A673 (cell line): ENCODE data around the gene SCRG1. TPM values are rescaled to one million over a fixed set of nuclear protein-coding genes. Genes with fewer than 3 reads are reported as not detected.

Experiments
- BruUV-seq: library from RNA; stranded (reverse); fragments of 400-500 nt; replicated peaks from 2 replicates; lab custom pipeline; 2021; lab: Mats Ljungman, UMichigan
- CTCF ChIA-PET: fragments of 300-600 bp; sonication (Branson Sonifier 250); formaldehyde crosslinking; loops from one replicate; lab custom pipeline; 2022; ENCODE audit warnings: antibody characterized with exemption; lab: Charles Lee
- POLR2A ChIA-PET: fragments of 300-600 bp; sonication (Branson Sonifier 250); formaldehyde crosslinking; loops from one replicate; lab custom pipeline; 2022; ENCODE audit warnings: antibody characterized with exemption; ENCODE audit not compliant: low non-redundant PET; lab: Charles Lee
- DNase-seq: peaks from one replicate; pipeline ENCODE4 v3.0.0-alpha.2; 2015; ENCODE audit warnings: low spot score
- H3K27ac ChIP-seq: fragments of 200-600 bp; sonication (generic); 2 replicates; pipeline ENCODE4 v1.5.1; 2016; ENCODE audit warnings: mixed run types, low read depth, mild to moderate bottlenecking, mixed read lengths, antibody characterized with exemption, low read length; ENCODE audit not compliant: poor library complexity, severe bottlenecking
- H3K27me3 ChIP-seq: fragments of 200-600 bp; sonication (generic); replicated peaks from 2 replicates; pipeline ENCODE4 v1.6.1; 2017; ENCODE audit warnings: mixed run types, low read depth, mild to moderate bottlenecking, mixed read lengths, antibody characterized with exemption, low read length; ENCODE audit not compliant: insufficient read depth, poor library complexity
- H3K36me3 ChIP-seq: fragments of 200-600 bp; sonication (generic); 2 replicates; pipeline ENCODE4 v1.6.1; 2016; ENCODE audit warnings: mixed run types, mild to moderate bottlenecking, mixed read lengths, antibody characterized with exemption, low read length; ENCODE audit not compliant: insufficient read depth, poor library complexity, severe bottlenecking
- H3K4me1 ChIP-seq: fragments of 200-600 bp; sonication (generic); 2 replicates; pipeline ENCODE4 v1.6.1; 2017; ENCODE audit warnings: mixed run types, mild to moderate bottlenecking, mixed read lengths, antibody characterized with exemption, low read length; ENCODE audit not compliant: insufficient read depth, poor library complexity, severe bottlenecking
- H3K4me3 ChIP-seq: fragments of 200-600 bp; sonication (generic); 2 replicates; pipeline ENCODE4 v1.5.1; 2016; ENCODE audit warnings: low read depth, mixed run types, mild to moderate bottlenecking, mixed read lengths, low read length; ENCODE audit not compliant: poor library complexity, severe bottlenecking
- H3K9me3 ChIP-seq: fragments of 200-600 bp; sonication (generic); 2 replicates; pipeline ENCODE4 v1.6.1; 2016; ENCODE audit warnings: mixed run types, low read depth, mild to moderate bottlenecking, mixed read lengths, antibody characterized with exemption, low read length; ENCODE audit not compliant: poor library complexity, severe bottlenecking
- EZH2 ChIP-seq: fragments of 200-600 bp; sonication (generic); IDR thresholded peaks from 2 replicates; pipeline ENCODE4 v1.6.1; 2017; ENCODE audit warnings: borderline replicate concordance, low read depth, mild to moderate bottlenecking, mixed read lengths, antibody characterized with exemption, low read length; ENCODE audit not compliant: poor library complexity, severe bottlenecking
- intact Hi-C: fragments of 100-400 bp; cut with micrococcal nuclease; formaldehyde crosslinking; loops from one replicate; pipeline ENCODE4 v1.10.0; 2022; ENCODE audit not compliant: unreplicated experiment
- total RNA-seq: library from RNA; stranded (reverse); gene quantifications from 2 replicates; pipeline ENCODE4 v1.2.3, GENCODE V29; 2021
- TF ChIP-seq, protein P1 (sequence below): fragments of 300-800, 200-600 bp; sonication (generic); conservative IDR thresholded peaks from 2 replicates; pipeline ENCODE4 v1.5.1; 2017; ENCODE audit warnings: low read depth, mild to moderate bottlenecking, antibody characterized with exemption, low read length, moderate library complexity, mixed read lengths

Gene SCRG1
- total RNA-seq, 1 experiment from 2014 or later: 0.09 TPM

DNA sequence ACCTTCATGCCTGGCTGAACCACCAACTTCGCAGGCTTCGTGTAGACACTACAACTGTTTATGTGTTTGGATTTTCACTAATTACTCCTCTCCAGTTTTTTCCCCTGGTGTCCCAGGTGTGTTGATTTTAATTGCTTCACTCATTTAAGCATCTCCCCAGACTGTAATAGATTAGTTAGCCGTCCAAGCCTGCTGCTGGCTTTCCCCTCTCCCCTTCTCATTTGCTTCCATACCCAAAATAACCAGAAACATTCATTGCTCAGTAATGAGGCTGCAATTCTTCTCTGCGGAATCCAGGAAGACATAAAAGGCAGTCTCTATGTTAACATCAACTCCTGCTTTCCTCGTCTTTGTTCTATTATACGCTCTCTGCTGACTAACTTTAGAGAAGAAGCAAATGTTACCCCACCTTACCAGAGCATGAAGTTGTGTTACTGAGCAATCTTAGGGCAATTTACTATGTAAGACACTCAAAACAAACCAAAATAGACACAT, 37.9 kb upstream of the SCRG1 start:
- H3K36me3 ChIP-seq: no peaks in the 10 kb centered on the region
- intact Hi-C loops: no loop called here
- POLR2A ChIA-PET: no interaction called here
- H3K9me3 ChIP-seq: peaks cover 5% of the 10 kb centered on the region
- H3K4me3 ChIP-seq: no peak overlapping the region
- H3K27ac ChIP-seq: no peak overlapping the region
- CTCF ChIA-PET: no interaction called here
- no peaks in the 10 kb centered on the region for H3K4me1 ChIP-seq
- no peaks in the 10 kb centered on the region for H3K27me3 ChIP-seq
- DNase-seq: no peak
- TF ChIP-seq, protein P1, sequence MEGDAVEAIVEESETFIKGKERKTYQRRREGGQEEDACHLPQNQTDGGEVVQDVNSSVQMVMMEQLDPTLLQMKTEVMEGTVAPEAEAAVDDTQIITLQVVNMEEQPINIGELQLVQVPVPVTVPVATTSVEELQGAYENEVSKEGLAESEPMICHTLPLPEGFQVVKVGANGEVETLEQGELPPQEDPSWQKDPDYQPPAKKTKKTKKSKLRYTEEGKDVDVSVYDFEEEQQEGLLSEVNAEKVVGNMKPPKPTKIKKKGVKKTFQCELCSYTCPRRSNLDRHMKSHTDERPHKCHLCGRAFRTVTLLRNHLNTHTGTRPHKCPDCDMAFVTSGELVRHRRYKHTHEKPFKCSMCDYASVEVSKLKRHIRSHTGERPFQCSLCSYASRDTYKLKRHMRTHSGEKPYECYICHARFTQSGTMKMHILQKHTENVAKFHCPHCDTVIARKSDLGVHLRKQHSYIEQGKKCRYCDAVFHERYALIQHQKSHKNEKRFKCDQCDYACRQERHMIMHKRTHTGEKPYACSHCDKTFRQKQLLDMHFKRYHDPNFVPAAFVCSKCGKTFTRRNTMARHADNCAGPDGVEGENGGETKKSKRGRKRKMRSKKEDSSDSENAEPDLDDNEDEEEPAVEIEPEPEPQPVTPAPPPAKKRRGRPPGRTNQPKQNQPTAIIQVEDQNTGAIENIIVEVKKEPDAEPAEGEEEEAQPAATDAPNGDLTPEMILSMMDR: no peak
- no peak for TF ChIP-seq EZH2
- no TSS peak for BruUV-seq

DNA sequence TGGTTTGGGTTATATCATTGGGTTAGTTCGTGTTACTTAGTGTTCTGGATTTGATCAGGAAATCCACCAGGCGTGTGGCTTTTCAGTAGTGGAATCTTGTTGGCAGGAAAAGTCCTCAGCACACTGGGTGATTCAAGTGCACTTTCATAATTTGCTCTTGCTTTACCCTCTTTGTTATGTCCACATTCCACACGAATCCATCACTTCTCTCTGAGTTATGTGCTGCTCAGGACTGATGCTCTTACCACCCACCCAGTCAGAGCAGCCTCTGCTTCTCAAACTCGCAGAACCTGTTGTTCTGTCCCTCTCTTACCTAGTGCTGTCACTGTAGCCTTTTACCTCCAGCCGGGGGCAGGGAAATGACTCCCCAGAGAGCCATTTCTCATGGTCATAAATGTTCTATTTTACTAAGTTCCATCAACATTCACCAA, 37.2 kb upstream of the SCRG1 start:
- ChIA-PET CTCF (no interaction called here), POLR2A (no interaction called here)
- intact Hi-C loops: no loop called here
- H3K27me3 ChIP-seq: no peaks in the 10 kb centered on the region
- H3K4me1 ChIP-seq: no peaks in the 10 kb centered on the region
- no peak overlapping the region for H3K4me3 ChIP-seq
- DNase-seq: peak; percentile 15
- H3K9me3 ChIP-seq: peaks cover 5% of the 10 kb centered on the region
- no TSS peak for BruUV-seq
- no peaks in the 10 kb centered on the region for H3K36me3 ChIP-seq
- H3K27ac ChIP-seq: no peak overlapping the region
- TF ChIP-seq, protein P1: no peak
- no peak for TF ChIP-seq EZH2

DNA sequence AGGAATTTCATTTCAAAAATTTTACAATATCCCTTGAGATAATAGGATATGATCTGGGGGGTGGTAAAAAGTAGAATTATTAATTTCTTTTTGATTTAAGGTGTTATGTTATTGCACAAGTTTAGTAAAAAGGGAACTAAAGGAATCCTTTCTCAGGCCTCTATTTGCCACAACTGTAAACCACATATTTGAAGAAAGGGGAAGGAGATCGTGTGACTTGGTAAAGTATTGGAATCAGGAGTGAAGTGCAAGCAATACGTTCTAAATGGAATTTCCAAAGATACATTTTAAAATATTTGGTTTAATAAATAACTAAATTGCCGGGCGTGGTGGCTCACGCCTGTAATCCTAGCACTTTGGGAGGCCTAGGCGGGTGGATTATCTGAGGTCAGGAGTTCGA, 35.3 kb upstream of the SCRG1 start:
- Histone ChIP-seq H3K4me3 (no peak overlapping the region), H3K27ac (no peak overlapping the region), H3K9me3 (peaks cover 5% of the 10 kb centered on the region), H3K4me1 (no peaks in the 10 kb centered on the region), H3K27me3 (no peaks in the 10 kb centered on the region), H3K36me3 (no peaks in the 10 kb centered on the region)
- intact Hi-C loops: no loop called here
- TF ChIP-seq EZH2: no peak
- TF ChIP-seq, protein P1: no peak
- BruUV-seq: no TSS peak
- no peak for DNase-seq
- CTCF ChIA-PET: no interaction called here
- POLR2A ChIA-PET: no interaction called here
